ENCODE results near the gene TNF. TPM values are rescaled to one million over a fixed set of nuclear protein-coding genes. Genes with fewer than 3 reads are reported as not detected.

TNF gene
- total RNA-seq, 1 experiment from 2014 or later = 0.17 TPM

DNA sequence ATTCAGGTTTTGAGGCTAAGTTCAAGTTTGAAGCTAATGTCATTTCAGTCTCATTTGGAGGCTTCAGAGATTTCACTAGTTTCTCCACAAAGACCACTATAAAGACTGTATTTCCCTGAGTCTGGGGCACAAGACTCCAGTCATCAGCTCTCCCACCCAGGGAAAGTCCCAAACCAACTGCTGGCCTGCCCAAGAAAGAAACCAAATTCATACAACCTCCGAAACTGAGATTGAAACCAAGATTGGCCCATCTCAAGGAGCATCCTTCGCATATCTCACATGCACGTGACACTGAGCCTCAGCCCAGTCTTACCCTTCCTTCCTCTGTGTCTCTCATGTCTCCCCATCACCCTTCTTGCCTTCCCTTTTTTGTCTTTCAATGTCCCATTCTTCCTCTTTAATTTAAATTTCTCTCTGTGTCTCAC, 6.8 kb upstream of the TNF start:
- CTCF ChIA-PET = interaction anchor here (1.1 to 1.2 kb wide), 2 partner anchors 29 to 30 kb away, joined by 3 to 5 read pairs; no protein-coding TSS in a partner anchor
- no peak for DNase-seq (ENCODE audit: low spot score)
- H3K4me1 ChIP-seq (ENCODE audit: insufficient read depth, low read length, poor library complexity, severe bottlenecking) = no peaks in the 10 kb centered on the region
- no peaks in the 10 kb centered on the region for H3K9me3 ChIP-seq (ENCODE audit: low read depth, low read length, poor library complexity, severe bottlenecking)
- BruUV-seq (replicated peaks) = no TSS peak
- H3K27me3 ChIP-seq (replicated peaks; ENCODE audit: insufficient read depth, low read depth, low read length, poor library complexity) = no peaks in the 10 kb centered on the region
- H3K36me3 ChIP-seq (ENCODE audit: insufficient read depth, low read length, poor library complexity, severe bottlenecking) = no peaks in the 10 kb centered on the region
- intact Hi-C loops (cut with micrococcal nuclease; ENCODE audit: unreplicated experiment) = no loop called here
- POLR2A ChIA-PET (ENCODE audit: low non-redundant PET) = no interaction called here
- TF ChIP-seq, protein P1, sequence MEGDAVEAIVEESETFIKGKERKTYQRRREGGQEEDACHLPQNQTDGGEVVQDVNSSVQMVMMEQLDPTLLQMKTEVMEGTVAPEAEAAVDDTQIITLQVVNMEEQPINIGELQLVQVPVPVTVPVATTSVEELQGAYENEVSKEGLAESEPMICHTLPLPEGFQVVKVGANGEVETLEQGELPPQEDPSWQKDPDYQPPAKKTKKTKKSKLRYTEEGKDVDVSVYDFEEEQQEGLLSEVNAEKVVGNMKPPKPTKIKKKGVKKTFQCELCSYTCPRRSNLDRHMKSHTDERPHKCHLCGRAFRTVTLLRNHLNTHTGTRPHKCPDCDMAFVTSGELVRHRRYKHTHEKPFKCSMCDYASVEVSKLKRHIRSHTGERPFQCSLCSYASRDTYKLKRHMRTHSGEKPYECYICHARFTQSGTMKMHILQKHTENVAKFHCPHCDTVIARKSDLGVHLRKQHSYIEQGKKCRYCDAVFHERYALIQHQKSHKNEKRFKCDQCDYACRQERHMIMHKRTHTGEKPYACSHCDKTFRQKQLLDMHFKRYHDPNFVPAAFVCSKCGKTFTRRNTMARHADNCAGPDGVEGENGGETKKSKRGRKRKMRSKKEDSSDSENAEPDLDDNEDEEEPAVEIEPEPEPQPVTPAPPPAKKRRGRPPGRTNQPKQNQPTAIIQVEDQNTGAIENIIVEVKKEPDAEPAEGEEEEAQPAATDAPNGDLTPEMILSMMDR (conservative IDR thresholded peaks at IDR 0.05; ENCODE audit: low read depth, low read length) = no peak
- TF ChIP-seq EZH2 (IDR thresholded peaks at IDR 0.05; ENCODE audit: borderline replicate concordance, low read depth, low read length, poor library complexity, severe bottlenecking) = no peak
- no peak overlapping the region for H3K4me3 ChIP-seq (ENCODE audit: low read depth, low read length, poor library complexity, severe bottlenecking)
- H3K27ac ChIP-seq (ENCODE audit: low read depth, low read length, poor library complexity, severe bottlenecking) = no peak overlapping the region

DNA sequence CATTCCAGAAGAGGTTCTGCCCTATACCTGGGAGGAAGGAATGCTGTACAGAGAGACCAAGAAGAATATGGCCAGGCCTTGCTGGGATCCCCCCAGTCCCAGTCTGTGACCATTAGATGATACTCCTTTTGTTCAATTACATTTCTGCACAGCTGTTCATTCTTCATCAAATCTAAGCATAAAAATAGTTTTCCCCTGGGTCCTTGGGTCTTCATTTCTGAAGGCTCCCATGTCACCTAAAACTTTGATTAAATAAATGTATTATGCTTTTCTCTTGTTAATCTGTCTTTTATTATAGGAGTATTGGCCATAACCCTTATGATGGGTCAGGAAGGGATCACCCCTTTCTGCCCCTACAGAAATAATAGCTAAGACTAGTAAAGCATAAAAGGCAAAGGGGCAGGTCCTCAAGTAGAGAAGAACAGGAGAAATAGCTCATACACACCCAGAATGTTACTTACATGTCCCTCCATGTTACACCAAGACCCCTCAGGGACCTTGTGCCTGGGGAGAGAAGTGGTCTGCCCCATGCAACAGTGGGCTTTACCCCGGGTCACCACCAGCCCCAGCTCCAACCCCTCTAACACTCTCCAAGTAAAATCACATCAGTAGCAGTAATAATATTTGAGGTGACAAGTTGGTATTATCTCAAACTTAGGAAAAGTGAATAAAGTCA, 5.4 kb upstream of the TNF start:
- ChIA-PET CTCF (no interaction called here), POLR2A (ENCODE audit: low non-redundant PET) (no interaction called here)
- no peak overlapping the region for H3K4me3 ChIP-seq (ENCODE audit: low read depth, low read length, poor library complexity, severe bottlenecking)
- TF ChIP-seq, protein P1 (conservative IDR thresholded peaks at IDR 0.05; ENCODE audit: low read depth, low read length) = no peak
- no peak for TF ChIP-seq EZH2 (IDR thresholded peaks at IDR 0.05; ENCODE audit: borderline replicate concordance, low read depth, low read length, poor library complexity, severe bottlenecking)
- no peak for DNase-seq (ENCODE audit: low spot score)
- intact Hi-C loops (cut with micrococcal nuclease; ENCODE audit: unreplicated experiment) = no loop called here
- H3K27me3 ChIP-seq (replicated peaks; ENCODE audit: insufficient read depth, low read depth, low read length, poor library complexity) = no peaks in the 10 kb centered on the region
- no TSS peak for BruUV-seq (replicated peaks)
- no peak overlapping the region for H3K27ac ChIP-seq (ENCODE audit: low read depth, low read length, poor library complexity, severe bottlenecking)
- H3K9me3 ChIP-seq (ENCODE audit: low read depth, low read length, poor library complexity, severe bottlenecking) = no peaks in the 10 kb centered on the region
- peaks cover 2% of the 10 kb centered on the region for H3K4me1 ChIP-seq (ENCODE audit: insufficient read depth, low read length, poor library complexity, severe bottlenecking)
- no peaks in the 10 kb centered on the region for H3K36me3 ChIP-seq (ENCODE audit: insufficient read depth, low read length, poor library complexity, severe bottlenecking)

DNA sequence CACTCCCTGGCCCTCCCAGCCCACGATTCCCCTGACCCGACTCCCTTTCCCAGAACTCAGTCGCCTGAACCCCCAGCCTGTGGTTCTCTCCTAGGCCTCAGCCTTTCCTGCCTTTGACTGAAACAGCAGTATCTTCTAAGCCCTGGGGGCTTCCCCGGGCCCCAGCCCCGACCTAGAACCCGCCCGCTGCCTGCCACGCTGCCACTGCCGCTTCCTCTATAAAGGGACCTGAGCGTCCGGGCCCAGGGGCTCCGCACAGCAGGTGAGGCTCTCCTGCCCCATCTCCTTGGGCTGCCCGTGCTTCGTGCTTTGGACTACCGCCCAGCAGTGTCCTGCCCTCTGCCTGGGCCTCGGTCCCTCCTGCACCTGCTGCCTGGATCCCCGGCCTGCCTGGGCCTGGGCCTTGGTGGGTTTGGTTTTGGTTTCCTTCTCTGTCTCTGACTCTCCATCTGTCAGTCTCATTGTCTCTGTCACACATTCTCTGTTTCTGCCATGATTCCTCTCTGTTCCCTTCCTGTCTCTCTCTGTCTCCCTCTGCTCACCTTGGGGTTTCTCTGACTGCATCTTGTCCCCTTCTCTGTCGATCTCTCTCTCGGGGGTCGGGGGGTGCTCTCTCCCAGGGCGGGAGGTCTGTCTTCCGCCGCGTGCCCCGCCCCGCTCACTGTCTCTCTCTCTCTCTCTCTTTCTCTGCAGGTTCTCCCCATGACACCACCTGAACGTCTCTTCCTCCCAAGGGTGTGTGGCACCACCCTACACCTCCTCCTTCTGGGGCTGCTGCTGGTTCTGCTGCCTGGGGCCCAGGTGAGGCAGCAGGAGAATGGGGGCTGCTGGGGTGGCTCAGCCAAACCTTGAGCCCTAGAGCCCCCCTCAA, 3.1 kb upstream of the TNF start, which contains the start of gene LTA:
Gene LTA, plus strand, starts transcription at position 249 of the 871 bp plus-strand sequence. Its CDS starts 454 bp downstream, at position 703.
- Histone ChIP-seq H3K27ac (ENCODE audit: low read depth, low read length, poor library complexity, severe bottlenecking) (no peak within 1 kb of the TSS), H3K9me3 (ENCODE audit: low read depth, low read length, poor library complexity, severe bottlenecking) (no peaks in the 10 kb centered on the region), H3K27me3 (replicated peaks; ENCODE audit: insufficient read depth, low read depth, low read length, poor library complexity) (no peaks in the 10 kb centered on the region), H3K36me3 (ENCODE audit: insufficient read depth, low read length, poor library complexity, severe bottlenecking) (no peaks in the 10 kb centered on the region), H3K4me1 (ENCODE audit: insufficient read depth, low read length, poor library complexity, severe bottlenecking) (peaks cover 5% of the 10 kb centered on the region), H3K4me3 (ENCODE audit: low read depth, low read length, poor library complexity, severe bottlenecking) (no peak within 1 kb of the TSS)
- TF ChIP-seq, protein P1 (conservative IDR thresholded peaks at IDR 0.05; ENCODE audit: low read depth, low read length) = no peak
- TF ChIP-seq EZH2 (IDR thresholded peaks at IDR 0.05; ENCODE audit: borderline replicate concordance, low read depth, low read length, poor library complexity, severe bottlenecking) = no peak
- BruUV-seq (replicated peaks) = no TSS peak
- CTCF ChIA-PET = no interaction called here
- POLR2A ChIA-PET (ENCODE audit: low non-redundant PET) = no interaction called here
- DNase-seq (ENCODE audit: low spot score) = no peak
- intact Hi-C loops (cut with micrococcal nuclease; ENCODE audit: unreplicated experiment) = no loop called here

Data from A673 (cell line).